Measurements from ENCODE around the gene VMAC. TPM values are rescaled to one million over a fixed set of nuclear protein-coding genes. Genes with fewer than 3 reads are reported as not detected.
"Not testable (repeated sequence)": the region's sequence is repeated elsewhere in the genome, so short reads cannot be mapped to it uniquely, and the experiment has no call there.

The VMAC gene
- total and polyA plus RNA-seq, 2 of the 8 experiments (the other 6 are each of a cell fraction or from before 2014, with no cell fraction given): 1.3 to 2.2 TPM

DNA sequence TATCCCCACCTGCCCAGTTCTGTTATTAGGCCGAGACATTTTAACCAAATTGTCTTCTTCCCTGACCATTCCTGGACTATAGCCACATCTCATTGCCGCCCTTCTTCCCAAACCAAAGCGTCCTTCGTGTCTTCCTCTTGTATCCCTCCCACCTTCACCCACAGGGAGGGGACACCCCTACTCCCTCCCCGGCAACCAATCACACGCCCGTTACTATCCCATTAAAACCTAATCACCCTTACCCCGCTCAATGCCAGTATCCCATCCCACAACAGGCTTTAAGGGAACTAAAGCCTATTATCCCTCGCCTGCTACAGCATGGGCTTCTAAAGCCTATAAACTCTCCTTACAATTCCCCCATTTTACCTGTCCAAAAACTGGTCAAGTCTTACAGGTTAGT is 49.5 kb upstream of the VMAC start:
- not testable (repeated sequence) for H2BK5ac ChIP-seq (ENCODE audit: low read depth, low read length); H2AK5ac ChIP-seq (ENCODE audit: low read depth, low read length); H3K79me1 ChIP-seq (ENCODE audit: low read depth, low read length); H2BK12ac ChIP-seq (ENCODE audit: low read depth, low read length); H3K27ac ChIP-seq (ENCODE audit: low read depth, low read length); H3K14ac ChIP-seq (ENCODE audit: insufficient read length); H2AFZ ChIP-seq (ENCODE audit: low read length); H3K4me1 ChIP-seq (replicated peaks in 1 of 4; ENCODE audit: control insufficient read depth in 3 of 4, insufficient read depth in 4 of 4, low read length in 3 of 4); H3K23me2 ChIP-seq (ENCODE audit: low read depth, low read length); H3K27me3 ChIP-seq (replicated peaks in 1 of 4; ENCODE audit: control insufficient read depth in 3 of 4, extremely low read depth in 1 of 4, insufficient read depth in 3 of 4, low read length in 3 of 4); DNase-seq (ENCODE audit: low read depth in 1 of 2, low spot score in 2 of 2); H4K8ac ChIP-seq (ENCODE audit: extremely low read depth, insufficient read depth, low read length); H3K9ac ChIP-seq (replicated peaks in 1 of 4; ENCODE audit: extremely low read depth in 1 of 4, low read depth in 3 of 4, low read length in 3 of 4); H2BK20ac ChIP-seq (ENCODE audit: low read length); H3K4ac ChIP-seq (replicated peaks; ENCODE audit: insufficient read length, low read depth, low read length); H3K36me3 ChIP-seq (ENCODE audit: control insufficient read depth in 2 of 4, insufficient read depth in 4 of 4, low read length in 3 of 4); H4K91ac ChIP-seq (replicated peaks; ENCODE audit: insufficient read length, low read length); H4K20me1 ChIP-seq (replicated peaks in 1 of 2; ENCODE audit: control insufficient read depth in 1 of 2, insufficient read depth in 2 of 2, low read length in 2 of 2); H3K56ac ChIP-seq (replicated peaks; ENCODE audit: insufficient read length, low read depth, low read length); H2BK15ac ChIP-seq (ENCODE audit: low read length); H3K4me2 ChIP-seq (ENCODE audit: insufficient read depth in 1 of 2, low read depth in 2 of 2, low read length in 2 of 2); H3K18ac ChIP-seq (ENCODE audit: extremely low read depth, low read length); FAIRE-seq; H3K79me2 ChIP-seq (ENCODE audit: control insufficient read depth in 1 of 2, insufficient read depth in 2 of 2, low read length in 2 of 2); H3K4me3 ChIP-seq (ENCODE audit: extremely low read depth in 1 of 4, insufficient read depth in 2 of 4, low read depth in 3 of 4, low read length in 4 of 4); H3K23ac ChIP-seq (ENCODE audit: insufficient read length); H4K5ac ChIP-seq (ENCODE audit: insufficient read length, low read depth, low read length); H2BK120ac ChIP-seq (replicated peaks; ENCODE audit: low read depth, low read length); H3K9me3 ChIP-seq (ENCODE audit: insufficient read depth in 2 of 2, low read depth in 1 of 2, low read length in 1 of 2)
- ChIA-PET POLR2A (ENCODE audit: partially characterized antibody) (interaction anchor here (1.7 kb wide), 1 partner anchor 10 kb away, joined by 3 read pairs; no protein-coding TSS in a partner anchor), CTCF (ENCODE audit: partially characterized antibody) (interaction anchor here (2.1 kb wide), 1 partner anchor 10 kb away, joined by 4 read pairs; no protein-coding TSS in a partner anchor)
- 74% methylated on average over 9 of the region's 9 CpGs; no CpG with 5 or more reads in 1 of the 2 experiments for WGBS, 2 experiments (ENCODE audit: extremely low coverage in 1 of 2, insufficient coverage in 1 of 2, insufficient read length in 1 of 2, insufficient replicate concordance in 2 of 2, low coverage in 1 of 2, low lambda C conversion rate in 2 of 2, missing lambda C conversion rate in 1 of 2)
